Liver (tissue), 9 donors: Measurements from ENCODE around the gene ARHGAP33. TPM values are rescaled to one million over a fixed set of nuclear protein-coding genes. Genes with fewer than 3 reads are reported as not detected.
A peak's percentile ranks its signal among the peaks of the same experiment; 100 is the strongest.

Source experiments
- DNase-seq: peaks from one replicate; pipeline ENCODE4 v3.0.0-alpha.2; 2017; ENCODE audit warnings: low spot score
- H3K27ac ChIP-seq, 2 donors: one replicate each; pipeline ENCODE4 v1.7.0; 2013; ENCODE audit warnings: inconsistent platforms in 2 of 2, low read length in 2 of 2, control low read depth in 1 of 2, low read depth in 1 of 2, mild to moderate bottlenecking in 1 of 2
- H3K27me3 ChIP-seq, 4 donors: one replicate each; pipeline versions ENCODE4 v1.6.1 to v1.7.0; 2013; ENCODE audit warnings: low read length in 3 of 4, inconsistent platforms in 1 of 4, mild to moderate bottlenecking in 1 of 4, moderate library complexity in 1 of 4; ENCODE audit not compliant: control insufficient read depth in 4 of 4, insufficient read depth in 4 of 4
- H3K36me3 ChIP-seq, 4 donors: one replicate each; pipeline versions ENCODE4 v1.6.1 to v1.7.0; 2013; ENCODE audit warnings: low read length in 3 of 4, mild to moderate bottlenecking in 3 of 4, low read depth in 1 of 4, moderate library complexity in 1 of 4; ENCODE audit not compliant: control insufficient read depth in 4 of 4, insufficient read depth in 3 of 4
- H3K4me1 ChIP-seq, 4 donors: one replicate each; pipeline versions ENCODE4 v1.6.1 to v1.7.0; 2013; ENCODE audit warnings: low read length in 3 of 4, mild to moderate bottlenecking in 3 of 4, moderate library complexity in 1 of 4; ENCODE audit not compliant: control insufficient read depth in 4 of 4, insufficient read depth in 4 of 4
- H3K4me3 ChIP-seq, 3 donors: one replicate each; pipeline versions ENCODE4 v1.6.1 to v1.7.0; 2013; ENCODE audit warnings: low read length in 3 of 3, control low read depth in 1 of 3, low read depth in 1 of 3, mild to moderate bottlenecking in 1 of 3
- H3K9ac ChIP-seq, 2 donors: one replicate each; pipeline ENCODE4 v1.7.0; 2013; ENCODE audit warnings: low read length in 2 of 2, mild to moderate bottlenecking in 2 of 2, moderate library complexity in 2 of 2, control low read depth in 1 of 2, low read depth in 1 of 2
- H3K9me3 ChIP-seq, 4 donors: one replicate each; pipeline versions ENCODE4 v1.6.1 to v1.7.0; 2013; ENCODE audit warnings: low read length in 3 of 4; ENCODE audit not compliant: control insufficient read depth in 4 of 4
- EGR1 ChIP-seq, 2 donors: IDR thresholded peaks; 2 replicates each; pipeline ENCODE4 v1.6.1; 2016 to 2018; ENCODE audit warnings: antibody characterized with exemption in 2 of 2, low read depth in 2 of 2
- FOXA1 ChIP-seq: IDR thresholded peaks from 2 replicates; pipeline ENCODE4 v1.6.1; 2016; ENCODE audit warnings: antibody characterized with exemption
- FOXA2 ChIP-seq: IDR thresholded peaks from 2 replicates; pipeline ENCODE4 v1.6.1; 2016; ENCODE audit warnings: antibody characterized with exemption
- GABPA ChIP-seq, 2 donors: IDR thresholded peaks in 1 of 2; conservative IDR thresholded peaks in 1 of 2; 2 replicates each; pipeline ENCODE4 v1.6.1; 2016; ENCODE audit warnings: antibody characterized with exemption in 2 of 2, mild to moderate bottlenecking in 1 of 2, moderate library complexity in 1 of 2
- HNF4A ChIP-seq, 2 donors: conservative IDR thresholded peaks; 2 replicates each; pipeline ENCODE4 v1.6.1; 2016; ENCODE audit warnings: antibody characterized with exemption in 2 of 2, mild to moderate bottlenecking in 2 of 2
- HNF4G ChIP-seq: IDR thresholded peaks from 2 replicates; pipeline ENCODE4 v1.6.1; 2016; ENCODE audit warnings: antibody characterized with exemption
- JUND ChIP-seq, 2 donors: IDR thresholded peaks; 2 replicates each; pipeline ENCODE4 v1.6.1; 2016; ENCODE audit warnings: antibody characterized with exemption in 2 of 2
- NR2F2 ChIP-seq: IDR thresholded peaks from 2 replicates; pipeline ENCODE4 v1.6.1; 2016; ENCODE audit warnings: antibody characterized with exemption
- RAD21 ChIP-seq, 2 donors: IDR thresholded peaks; 2 replicates each; pipeline ENCODE4 v1.6.1; 2016; ENCODE audit warnings: antibody characterized with exemption in 2 of 2, mild to moderate bottlenecking in 2 of 2
- RXRA ChIP-seq, 2 donors: IDR thresholded peaks; 2 replicates each; pipeline ENCODE4 v1.6.1; 2017 to 2018; ENCODE audit warnings: antibody characterized with exemption in 2 of 2, mild to moderate bottlenecking in 1 of 2
- SP1 ChIP-seq: IDR thresholded peaks from 2 replicates; pipeline ENCODE4 v1.6.1; 2018; ENCODE audit warnings: antibody characterized with exemption, mild to moderate bottlenecking
- TAF1 ChIP-seq: conservative IDR thresholded peaks from 2 replicates; pipeline ENCODE4 v1.6.1; 2016; ENCODE audit warnings: antibody characterized with exemption, mild to moderate bottlenecking
- YY1 ChIP-seq: IDR thresholded peaks from 2 replicates; pipeline ENCODE4 v1.6.1; 2016; ENCODE audit warnings: antibody characterized with exemption, mild to moderate bottlenecking
- WGBS: extraction: QIAGEN DNeasy Blood & Tissue Kit; methylation state at CpG from one replicate; pipeline ENCODE4 v1.1.7; 2013; 5-methylcytosine and 5-hydroxymethylcytosine counted together
- polyA plus RNA-seq, 2 donors: library from polyadenylated mRNA; stranded (reverse) in 1 of 2; unstranded in 1 of 2; fragments of 200-250 nt in 1 of 2; fragments of >200 nt in 1 of 2; fragmentation: Nextera tagmentation in 1 of 2; extraction: Ambion mirVana in 1 of 2; gene quantifications; one replicate each; pipeline versions ENCODE4 v1.2.1 to v1.2.3, GENCODE V29; 2013 to 2015
- total RNA-seq, 2 donors: library from RNA; depleted of rRNA; stranded (reverse); fragments of >200 nt; gene quantifications; one replicate each; pipeline ENCODE4 v1.2.3, GENCODE V29; 2014
- TF ChIP-seq, protein P1 (sequence below): IDR thresholded peaks from 2 replicates; pipeline ENCODE4 v1.6.1; 2016; ENCODE audit warnings: antibody characterized with exemption
- TF ChIP-seq, protein P2 (sequence below): IDR thresholded peaks from 2 replicates; pipeline ENCODE4 v1.6.1; 2016; ENCODE audit warnings: antibody characterized with exemption, mild to moderate bottlenecking
- TF ChIP-seq, protein P3 (sequence below): fragments of 150-350 bp; IDR thresholded peaks from 2 replicates; pipeline ENCODE4 v1.5.1; 2017; ENCODE audit warnings: improper control_type of control experiment, low read depth, low read length; ENCODE audit not compliant: missing input control
- TF ChIP-seq, protein P4 (sequence below): IDR thresholded peaks from 2 replicates; pipeline ENCODE4 v1.6.1; 2016; ENCODE audit warnings: antibody characterized with exemption
- TF ChIP-seq, protein P5 (sequence below): IDR thresholded peaks from 2 replicates; pipeline ENCODE4 v1.6.1; 2016; ENCODE audit warnings: antibody characterized with exemption
- donor health status: healthy.
- donor health status: healthy.
- donor health status: healthy.
- donor health status: healthy.
- donor health status: healthy.

Gene ARHGAP33
- total and polyA plus RNA-seq, 4 donors: 0.85 to 10.1 (median 1.8) TPM

DNA sequence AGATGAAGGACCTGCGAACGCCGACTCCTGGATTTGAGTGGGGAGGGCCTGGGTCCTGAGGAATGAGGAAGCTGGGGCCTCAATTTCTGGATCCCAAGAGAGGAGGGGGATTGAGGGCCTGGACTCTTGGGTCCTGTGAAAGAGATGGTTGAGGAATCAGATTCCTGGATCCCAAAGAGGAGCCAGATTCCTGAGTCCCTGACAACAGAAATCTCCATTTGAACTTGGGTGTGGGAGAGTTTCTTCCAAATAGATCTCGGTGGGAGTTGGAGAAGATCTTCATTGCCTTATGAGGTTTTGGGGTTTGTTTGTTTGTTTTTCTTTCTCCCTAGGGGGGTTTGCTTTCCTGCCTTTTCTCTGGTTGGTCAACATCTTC is 29.3 kb upstream of the ARHGAP33 start:
- H3K27ac ChIP-seq: peak overlapping the region; percentile 52 to 68
- H3K4me3 ChIP-seq: peak overlapping the region; percentile 81 to 87 (median 82)
- DNase-seq: no peak
- WGBS: 14% methylated on average over 4 of the region's 4 CpGs
- no peak for TF ChIP-seq HNF4A (conservative IDR thresholded peaks at IDR 0.05)
- no peak for TF ChIP-seq NR2F2
- no peak for TF ChIP-seq FOXA2
- TF ChIP-seq HNF4G: no peak
- no peak for TF ChIP-seq YY1
- TF ChIP-seq FOXA1: no peak
- TF ChIP-seq JUND (IDR thresholded peaks at IDR 0.05): no peak
- no peak for TF ChIP-seq TAF1
- TF ChIP-seq GABPA (IDR thresholded peaks at IDR 0.05 in 1 of 2, conservative IDR thresholded peaks at IDR 0.05 in 1 of 2): no peak
- TF ChIP-seq, protein P1, sequence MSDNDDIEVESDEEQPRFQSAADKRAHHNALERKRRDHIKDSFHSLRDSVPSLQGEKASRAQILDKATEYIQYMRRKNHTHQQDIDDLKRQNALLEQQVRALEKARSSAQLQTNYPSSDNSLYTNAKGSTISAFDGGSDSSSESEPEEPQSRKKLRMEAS: no peak
- TF ChIP-seq SP1: no peak
- TF ChIP-seq RAD21 (IDR thresholded peaks at IDR 0.05): no peak
- TF ChIP-seq EGR1 (IDR thresholded peaks at IDR 0.05; ENCODE audit: low read depth in 2 of 2): no peak
- TF ChIP-seq, protein P2, sequence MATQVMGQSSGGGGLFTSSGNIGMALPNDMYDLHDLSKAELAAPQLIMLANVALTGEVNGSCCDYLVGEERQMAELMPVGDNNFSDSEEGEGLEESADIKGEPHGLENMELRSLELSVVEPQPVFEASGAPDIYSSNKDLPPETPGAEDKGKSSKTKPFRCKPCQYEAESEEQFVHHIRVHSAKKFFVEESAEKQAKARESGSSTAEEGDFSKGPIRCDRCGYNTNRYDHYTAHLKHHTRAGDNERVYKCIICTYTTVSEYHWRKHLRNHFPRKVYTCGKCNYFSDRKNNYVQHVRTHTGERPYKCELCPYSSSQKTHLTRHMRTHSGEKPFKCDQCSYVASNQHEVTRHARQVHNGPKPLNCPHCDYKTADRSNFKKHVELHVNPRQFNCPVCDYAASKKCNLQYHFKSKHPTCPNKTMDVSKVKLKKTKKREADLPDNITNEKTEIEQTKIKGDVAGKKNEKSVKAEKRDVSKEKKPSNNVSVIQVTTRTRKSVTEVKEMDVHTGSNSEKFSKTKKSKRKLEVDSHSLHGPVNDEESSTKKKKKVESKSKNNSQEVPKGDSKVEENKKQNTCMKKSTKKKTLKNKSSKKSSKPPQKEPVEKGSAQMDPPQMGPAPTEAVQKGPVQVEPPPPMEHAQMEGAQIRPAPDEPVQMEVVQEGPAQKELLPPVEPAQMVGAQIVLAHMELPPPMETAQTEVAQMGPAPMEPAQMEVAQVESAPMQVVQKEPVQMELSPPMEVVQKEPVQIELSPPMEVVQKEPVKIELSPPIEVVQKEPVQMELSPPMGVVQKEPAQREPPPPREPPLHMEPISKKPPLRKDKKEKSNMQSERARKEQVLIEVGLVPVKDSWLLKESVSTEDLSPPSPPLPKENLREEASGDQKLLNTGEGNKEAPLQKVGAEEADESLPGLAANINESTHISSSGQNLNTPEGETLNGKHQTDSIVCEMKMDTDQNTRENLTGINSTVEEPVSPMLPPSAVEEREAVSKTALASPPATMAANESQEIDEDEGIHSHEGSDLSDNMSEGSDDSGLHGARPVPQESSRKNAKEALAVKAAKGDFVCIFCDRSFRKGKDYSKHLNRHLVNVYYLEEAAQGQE: no peak
- TF ChIP-seq RXRA (IDR thresholded peaks at IDR 0.05): no peak
- TF ChIP-seq, protein P3, sequence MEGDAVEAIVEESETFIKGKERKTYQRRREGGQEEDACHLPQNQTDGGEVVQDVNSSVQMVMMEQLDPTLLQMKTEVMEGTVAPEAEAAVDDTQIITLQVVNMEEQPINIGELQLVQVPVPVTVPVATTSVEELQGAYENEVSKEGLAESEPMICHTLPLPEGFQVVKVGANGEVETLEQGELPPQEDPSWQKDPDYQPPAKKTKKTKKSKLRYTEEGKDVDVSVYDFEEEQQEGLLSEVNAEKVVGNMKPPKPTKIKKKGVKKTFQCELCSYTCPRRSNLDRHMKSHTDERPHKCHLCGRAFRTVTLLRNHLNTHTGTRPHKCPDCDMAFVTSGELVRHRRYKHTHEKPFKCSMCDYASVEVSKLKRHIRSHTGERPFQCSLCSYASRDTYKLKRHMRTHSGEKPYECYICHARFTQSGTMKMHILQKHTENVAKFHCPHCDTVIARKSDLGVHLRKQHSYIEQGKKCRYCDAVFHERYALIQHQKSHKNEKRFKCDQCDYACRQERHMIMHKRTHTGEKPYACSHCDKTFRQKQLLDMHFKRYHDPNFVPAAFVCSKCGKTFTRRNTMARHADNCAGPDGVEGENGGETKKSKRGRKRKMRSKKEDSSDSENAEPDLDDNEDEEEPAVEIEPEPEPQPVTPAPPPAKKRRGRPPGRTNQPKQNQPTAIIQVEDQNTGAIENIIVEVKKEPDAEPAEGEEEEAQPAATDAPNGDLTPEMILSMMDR: no peak
- TF ChIP-seq, protein P4, sequence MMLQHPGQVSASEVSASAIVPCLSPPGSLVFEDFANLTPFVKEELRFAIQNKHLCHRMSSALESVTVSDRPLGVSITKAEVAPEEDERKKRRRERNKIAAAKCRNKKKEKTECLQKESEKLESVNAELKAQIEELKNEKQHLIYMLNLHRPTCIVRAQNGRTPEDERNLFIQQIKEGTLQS: no peak
- TF ChIP-seq, protein P5, sequence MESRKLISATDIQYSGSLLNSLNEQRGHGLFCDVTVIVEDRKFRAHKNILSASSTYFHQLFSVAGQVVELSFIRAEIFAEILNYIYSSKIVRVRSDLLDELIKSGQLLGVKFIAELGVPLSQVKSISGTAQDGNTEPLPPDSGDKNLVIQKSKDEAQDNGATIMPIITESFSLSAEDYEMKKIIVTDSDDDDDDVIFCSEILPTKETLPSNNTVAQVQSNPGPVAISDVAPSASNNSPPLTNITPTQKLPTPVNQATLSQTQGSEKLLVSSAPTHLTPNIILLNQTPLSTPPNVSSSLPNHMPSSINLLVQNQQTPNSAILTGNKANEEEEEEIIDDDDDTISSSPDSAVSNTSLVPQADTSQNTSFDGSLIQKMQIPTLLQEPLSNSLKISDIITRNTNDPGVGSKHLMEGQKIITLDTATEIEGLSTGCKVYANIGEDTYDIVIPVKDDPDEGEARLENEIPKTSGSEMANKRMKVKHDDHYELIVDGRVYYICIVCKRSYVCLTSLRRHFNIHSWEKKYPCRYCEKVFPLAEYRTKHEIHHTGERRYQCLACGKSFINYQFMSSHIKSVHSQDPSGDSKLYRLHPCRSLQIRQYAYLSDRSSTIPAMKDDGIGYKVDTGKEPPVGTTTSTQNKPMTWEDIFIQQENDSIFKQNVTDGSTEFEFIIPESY: no peak
- no peaks in the 10 kb centered on the region for H3K27me3 ChIP-seq
- peak overlapping the region; percentile 51 to 57 for H3K9ac ChIP-seq
- peaks cover 6 to 41% (median 29%) of the 10 kb centered on the region in 4 donors for H3K4me1 ChIP-seq
- no peaks in the 10 kb centered on the region for H3K9me3 ChIP-seq
- peaks cover 0 to 3% (median 0%) of the 10 kb centered on the region in 4 donors for H3K36me3 ChIP-seq
